ENCODE data around the gene NLRX1.
"Not testable (repeated sequence)": the region's sequence is repeated elsewhere in the genome, so short reads cannot be mapped to it uniquely, and the experiment has no call there.

Gene NLRX1

DNA sequence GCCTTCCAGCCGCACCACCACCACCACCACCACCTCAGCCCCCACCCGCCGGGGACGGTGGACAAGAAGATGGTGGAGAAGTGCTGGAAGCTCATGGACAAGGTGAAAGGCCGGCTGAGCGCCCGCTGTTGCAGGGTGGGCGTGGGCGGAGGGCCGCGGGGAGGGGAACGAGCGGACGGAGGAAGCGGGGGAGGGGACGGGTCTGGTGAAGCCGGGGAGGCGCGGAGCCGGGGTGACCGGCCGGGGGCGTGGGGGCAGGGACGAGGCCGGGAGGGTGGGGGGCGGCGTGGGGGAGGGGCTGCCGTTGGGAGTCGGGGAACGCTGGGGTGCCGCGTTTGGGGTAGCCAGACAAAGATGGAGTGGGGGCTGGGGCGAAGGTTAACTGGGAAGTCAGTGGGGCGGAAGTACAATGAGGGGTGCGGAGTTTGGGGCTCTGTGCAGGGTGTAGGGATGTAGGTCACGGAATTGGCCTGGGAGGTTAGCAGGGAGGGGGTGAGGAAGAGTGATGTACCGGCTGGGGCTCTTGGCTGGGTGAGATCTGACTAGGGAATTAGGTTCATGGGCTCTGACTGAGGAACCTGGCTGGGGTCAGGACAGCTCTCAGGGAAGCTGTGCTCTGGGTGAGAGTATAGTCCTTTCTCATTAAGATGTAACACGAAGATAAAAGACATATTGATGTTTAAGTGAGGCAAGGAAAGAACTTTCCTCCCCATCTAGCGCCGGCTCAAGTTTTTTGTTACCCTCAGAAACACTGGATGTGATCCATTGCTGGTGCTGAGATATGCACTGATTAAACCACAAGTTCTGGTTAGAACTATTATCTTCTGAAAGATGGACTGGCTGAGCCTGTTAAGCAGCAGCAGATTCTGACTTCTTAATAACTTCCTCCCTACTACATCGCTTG, 38.2 kb downstream of the NLRX1 start:
- in situ Hi-C loops (cut with MboI; ENCODE audit: low sequenced_read_pairs), result no loop called here

DNA sequence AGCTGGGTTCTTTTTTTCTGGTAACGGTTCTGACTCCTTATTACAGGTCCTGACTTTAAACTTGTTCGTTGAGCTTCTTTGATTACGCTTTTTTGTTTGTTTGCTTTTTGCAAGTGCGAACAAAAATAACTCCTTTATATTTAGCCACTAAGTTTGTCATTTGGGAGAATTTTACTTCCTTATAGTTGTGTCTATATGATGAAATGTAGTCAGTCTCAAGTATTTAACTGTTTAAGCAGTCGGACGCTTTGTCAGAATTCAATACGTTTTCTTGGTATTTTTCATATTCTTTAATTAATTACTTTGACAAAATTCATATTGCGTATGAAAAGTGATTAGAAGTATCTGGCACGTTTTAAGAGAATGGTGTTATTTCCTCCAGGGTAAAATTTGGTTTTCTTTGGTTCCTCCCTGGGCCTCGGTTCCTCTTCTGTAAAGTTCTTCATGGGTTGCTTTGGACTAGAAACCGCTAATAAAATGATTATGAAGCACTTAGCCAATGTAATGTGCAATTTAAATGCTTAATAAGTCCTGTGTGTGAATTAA, 39.0 kb downstream of the NLRX1 start:
- in situ Hi-C loops (cut with MboI; ENCODE audit: low sequenced_read_pairs), result no loop called here

DNA sequence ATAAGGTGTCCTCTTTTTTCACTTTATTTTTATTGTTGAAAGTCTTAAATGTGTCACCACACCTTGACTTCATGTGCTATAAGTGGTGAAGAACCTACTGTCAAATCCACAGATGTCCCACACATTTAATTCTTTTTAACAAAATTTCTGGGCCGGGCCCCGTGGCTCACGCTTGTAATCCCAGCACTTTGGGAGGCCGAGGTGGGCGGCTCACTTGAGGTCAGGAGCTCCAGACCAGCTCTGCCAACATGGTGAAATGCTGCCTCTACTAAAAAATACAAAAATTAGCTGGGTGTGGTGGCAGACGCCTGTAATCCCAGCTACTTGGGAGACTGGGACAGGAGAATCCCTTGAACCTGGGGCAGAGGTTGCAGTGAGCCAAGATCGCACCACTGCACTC, 40.7 kb downstream of the NLRX1 start:
- in situ Hi-C loops (cut with MboI; ENCODE audit: low sequenced_read_pairs), result no loop called here

DNA sequence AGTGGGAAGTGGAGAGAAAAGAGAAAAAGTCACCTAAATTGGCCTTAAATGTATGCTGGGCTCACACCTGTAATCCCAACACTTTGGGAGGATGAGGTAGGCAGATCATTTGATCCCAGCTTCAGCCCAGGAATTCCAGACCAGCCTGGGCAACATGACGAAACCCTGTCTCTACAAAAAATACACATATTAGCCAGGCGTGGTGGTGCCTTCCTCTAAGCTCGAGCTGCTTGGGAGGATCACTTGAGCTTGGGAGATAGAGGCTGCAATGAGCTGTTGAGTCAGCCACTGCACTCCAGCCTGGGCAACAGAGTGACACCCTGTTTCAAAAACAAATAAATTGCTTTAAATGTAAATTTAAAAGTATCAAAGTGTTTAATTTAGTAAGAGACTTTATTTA, 41.5 kb downstream of the NLRX1 start:
- in situ Hi-C loops (cut with MboI; ENCODE audit: low sequenced_read_pairs), result no loop called here

DNA sequence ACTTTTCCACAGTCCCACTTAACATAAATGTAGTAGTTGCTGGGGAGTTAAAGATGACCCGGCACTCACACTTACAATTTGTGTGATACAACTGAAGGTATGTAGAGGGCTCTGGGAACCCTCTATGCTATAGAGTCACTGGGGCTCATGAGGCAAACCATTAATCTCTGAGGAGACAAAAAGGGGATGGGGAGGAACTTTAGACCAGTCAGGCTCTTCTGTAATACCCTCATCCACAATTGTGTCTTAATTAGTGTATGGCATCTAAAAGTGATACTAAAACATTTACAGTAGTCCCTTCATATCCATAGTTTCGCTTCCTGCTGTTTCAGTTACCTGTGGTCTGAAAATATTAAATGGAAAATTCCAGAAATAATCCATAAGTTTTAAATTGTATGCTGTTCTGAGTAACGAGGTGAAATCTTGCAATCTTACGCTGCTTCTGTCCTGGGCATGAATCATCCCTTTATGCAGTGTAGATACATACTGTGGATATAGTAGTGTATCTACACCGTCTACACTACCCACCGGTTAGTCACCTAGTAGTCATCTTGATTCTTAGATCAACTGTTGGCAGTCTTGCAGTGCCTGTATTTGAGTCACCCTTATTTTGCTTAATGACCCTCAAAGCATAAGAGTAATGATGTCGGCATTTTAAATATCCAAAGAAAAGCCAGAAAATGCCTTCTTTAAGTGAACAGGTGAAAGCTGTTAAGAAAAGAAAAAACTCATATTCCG, 49.8 kb downstream of the NLRX1 start:
- in situ Hi-C loops (cut with MboI; ENCODE audit: low sequenced_read_pairs), result no loop called here

DNA sequence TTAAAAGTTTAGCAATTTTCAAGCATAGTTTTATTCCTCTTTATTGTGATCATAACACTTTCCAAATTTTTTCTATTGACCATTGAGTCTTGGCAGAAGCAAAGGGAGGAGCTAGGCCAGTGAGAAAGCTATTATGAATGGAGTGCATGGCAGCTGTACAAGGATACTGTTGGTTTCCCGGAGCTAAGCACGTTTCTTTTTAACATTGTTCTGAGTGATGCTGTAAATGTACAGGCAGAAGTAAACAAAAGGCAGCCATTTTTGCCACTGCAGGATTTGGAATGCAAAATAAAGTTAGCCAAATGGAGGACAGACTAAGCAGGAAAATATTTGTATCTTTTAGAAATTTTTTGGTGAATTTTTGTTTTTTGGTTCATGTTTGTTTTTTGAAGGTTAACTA, 53.8 kb downstream of the NLRX1 start:
- in situ Hi-C loops (cut with MboI; ENCODE audit: low sequenced_read_pairs), result no loop called here

DNA sequence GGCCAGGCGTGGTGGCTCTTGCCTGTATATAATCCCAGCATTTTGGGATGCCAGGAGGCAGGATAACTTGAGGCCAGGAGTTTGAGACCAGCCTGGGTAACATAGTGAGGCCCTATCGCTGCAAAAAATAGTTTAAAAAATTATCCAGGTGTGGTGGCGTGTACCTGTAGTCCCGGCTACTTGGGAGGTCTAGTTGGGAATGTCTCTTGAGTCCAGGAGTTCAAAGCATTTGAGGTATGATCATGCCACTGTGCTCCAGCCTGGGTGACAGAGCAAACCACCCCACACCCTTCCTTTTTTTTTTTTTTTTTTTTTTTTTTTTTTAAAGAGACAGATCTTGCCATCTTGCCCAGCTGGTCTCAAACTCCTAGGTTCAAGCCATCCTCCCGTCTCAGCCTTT, 54.4 kb downstream of the NLRX1 start:
- in situ Hi-C loops (cut with MboI; ENCODE audit: low sequenced_read_pairs), result no loop called here

DNA sequence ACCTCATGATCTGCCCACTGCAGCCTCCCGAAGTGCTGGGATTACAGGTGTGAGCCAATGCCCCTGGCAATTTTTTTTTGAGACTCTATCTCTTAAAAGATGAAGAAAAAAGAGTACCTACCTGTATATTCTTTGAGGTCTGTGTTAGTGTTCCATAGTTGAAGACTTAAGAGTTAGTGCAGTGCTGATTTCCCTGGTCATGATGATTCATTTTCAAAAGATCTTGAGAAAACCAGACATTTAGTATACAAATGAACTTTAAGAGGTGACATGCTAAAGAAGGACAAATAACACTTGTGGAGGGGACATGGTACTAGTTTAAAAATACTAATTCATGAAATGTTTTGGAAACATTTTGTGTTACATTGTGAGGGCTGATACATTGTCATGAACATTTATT, 55.3 kb downstream of the NLRX1 start:
- in situ Hi-C loops (cut with MboI; ENCODE audit: low sequenced_read_pairs), result no loop called here

DNA sequence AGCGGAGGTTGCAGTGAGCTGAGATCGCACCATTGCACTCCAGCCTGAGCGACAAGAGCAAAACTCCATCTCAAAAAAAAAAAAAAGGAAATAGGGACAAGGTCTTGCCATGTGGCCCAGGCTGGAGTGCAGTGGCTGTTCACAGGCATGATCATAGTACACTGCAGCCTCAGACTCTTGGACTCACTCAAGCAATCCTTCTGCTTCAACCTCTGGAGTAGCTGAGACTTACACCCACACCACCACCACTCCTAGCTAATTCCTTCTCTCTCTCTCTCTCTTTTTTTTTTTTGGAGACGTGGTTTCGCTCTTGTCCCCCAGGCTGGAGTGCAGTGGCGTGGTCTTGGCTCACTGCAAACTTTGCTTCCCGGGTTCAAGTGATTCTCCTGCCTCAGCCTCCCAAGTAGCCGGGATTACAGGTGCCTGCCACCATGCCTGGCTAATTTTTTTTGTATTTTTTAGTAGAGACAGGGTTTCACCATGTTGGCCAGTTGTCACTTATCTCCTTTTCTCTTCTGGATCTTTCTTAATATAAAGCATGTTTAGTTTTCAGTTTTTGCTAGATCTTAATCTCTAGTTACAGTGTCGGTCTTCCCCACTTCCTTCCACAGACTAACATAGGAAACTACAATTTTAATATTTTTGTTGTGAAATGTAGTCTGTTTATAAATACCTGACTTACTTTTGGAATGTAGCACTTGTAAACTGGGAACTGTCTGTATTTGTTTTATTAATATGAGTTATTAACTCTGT, 60.2 kb downstream of the NLRX1 start:
- in situ Hi-C loops (cut with MboI; ENCODE audit: low sequenced_read_pairs), result not testable (repeated sequence)

DNA sequence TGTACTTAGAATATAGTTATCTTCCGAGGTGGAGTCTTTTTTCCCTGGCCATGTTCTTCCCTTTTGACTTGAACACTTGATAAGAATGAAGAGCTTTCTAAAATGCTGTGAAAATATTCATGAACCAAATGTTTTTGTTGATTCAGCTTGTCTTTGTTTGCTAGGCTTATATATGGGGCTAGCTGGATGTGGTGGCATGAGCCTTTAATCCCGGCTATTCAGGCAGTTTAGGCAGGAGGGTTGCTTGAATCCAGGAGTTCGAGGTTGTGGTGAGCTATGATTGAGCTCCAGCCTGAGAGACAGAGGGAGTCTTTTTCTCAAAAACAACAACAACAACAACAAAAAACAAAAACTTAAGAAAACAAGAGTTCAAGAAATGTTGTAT, 60.8 kb downstream of the NLRX1 start:
- in situ Hi-C loops (cut with MboI; ENCODE audit: low sequenced_read_pairs), result no loop called here

DNA sequence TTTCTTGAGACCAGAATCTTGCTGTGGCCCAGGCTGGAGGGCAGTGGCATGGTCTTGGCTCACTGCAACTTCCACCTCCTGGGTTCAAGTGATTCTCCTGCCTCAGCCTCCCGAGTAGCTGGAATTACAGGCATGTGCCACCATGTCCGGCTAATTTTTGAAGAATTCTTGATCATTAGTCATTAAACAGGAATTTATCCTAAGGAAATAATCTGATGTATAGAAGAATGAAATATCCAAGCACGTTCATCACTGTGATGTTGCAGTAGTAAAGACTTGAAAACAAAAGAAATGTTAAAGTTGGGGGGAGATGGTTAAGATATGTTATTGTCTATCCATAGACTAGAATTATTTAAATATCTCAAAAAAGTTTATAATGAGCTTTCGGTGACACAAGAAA, 61.2 kb downstream of the NLRX1 start:
- in situ Hi-C loops (cut with MboI; ENCODE audit: low sequenced_read_pairs), result no loop called here

Data from HL-60/S4 (cell line).